HG03060 (cell line): ENCODE data around the gene CSNK1A1.
"Not testable (repeated sequence)": the region's sequence is repeated elsewhere in the genome, so short reads cannot be mapped to it uniquely, and the experiment has no call there.

Experiments
- ATAC-seq: cut with Tn5 transposase; IDR thresholded peaks from one replicate; pipeline ENCODE4 v1.9.1; 2021; ENCODE audit warnings: low read depth, moderate number of reproducible peaks; ENCODE audit not compliant: unreplicated experiment

The CSNK1A1 gene

DNA sequence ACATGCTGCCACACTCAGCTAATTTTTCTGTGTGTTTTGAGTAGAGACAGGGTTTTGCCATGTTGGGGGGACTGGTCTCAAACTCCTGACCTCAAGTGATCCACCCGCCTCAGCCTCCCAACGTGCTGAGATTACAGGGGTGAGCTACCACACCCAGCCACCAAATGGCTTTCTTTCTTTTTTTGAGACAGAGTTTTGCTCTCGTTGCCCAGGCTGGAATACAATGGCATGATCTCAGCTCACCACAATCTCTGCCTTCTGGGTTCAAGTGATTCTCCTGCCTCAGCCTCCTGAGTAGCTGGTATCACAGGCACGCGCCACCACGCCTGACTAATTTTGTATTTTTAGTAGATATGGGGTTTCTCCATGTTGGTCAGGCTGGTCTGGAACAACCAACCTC lies 15.5 kb downstream of the CSNK1A1 start:
- not testable (repeated sequence) for ATAC-seq

DNA sequence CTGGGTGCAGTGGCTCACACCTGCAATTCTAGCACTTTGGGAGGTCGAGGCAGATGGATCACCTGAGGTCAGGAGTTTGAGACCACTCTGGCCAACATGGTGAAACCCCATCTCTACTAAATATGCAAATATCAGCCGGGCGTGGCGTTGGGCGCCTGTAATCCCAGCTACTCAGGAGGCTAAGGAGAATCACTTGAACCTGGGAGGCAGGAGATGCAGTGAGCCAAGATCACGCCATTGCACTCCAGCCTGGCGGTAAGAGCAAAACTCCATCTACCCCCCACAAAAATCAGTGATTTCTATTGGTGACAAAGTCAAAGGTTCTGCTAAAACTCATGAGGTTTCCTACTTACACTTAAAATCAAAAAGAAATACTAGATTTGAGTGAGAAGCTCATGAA lies 18.8 kb downstream of the CSNK1A1 start:
- no peak for ATAC-seq

DNA sequence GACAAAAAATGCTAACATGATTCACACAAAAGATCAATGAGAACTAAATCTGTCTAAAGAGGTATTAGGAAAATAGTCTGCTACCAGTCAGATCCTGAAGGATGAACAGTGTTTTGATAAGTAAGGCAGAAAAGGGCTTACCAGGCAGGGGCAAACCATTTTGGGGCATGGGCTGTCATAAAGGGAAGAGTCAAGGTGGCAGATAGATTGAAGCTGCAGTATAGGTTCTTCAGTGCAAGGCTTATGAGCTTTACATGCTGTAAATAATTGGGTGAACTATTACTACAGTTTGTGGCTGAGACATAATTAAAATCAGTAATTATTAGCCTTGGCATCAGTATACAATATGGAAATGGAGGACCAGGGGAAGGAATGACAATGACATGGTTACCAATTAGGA lies 21.8 kb downstream of the CSNK1A1 start:
- ATAC-seq = no peak

DNA sequence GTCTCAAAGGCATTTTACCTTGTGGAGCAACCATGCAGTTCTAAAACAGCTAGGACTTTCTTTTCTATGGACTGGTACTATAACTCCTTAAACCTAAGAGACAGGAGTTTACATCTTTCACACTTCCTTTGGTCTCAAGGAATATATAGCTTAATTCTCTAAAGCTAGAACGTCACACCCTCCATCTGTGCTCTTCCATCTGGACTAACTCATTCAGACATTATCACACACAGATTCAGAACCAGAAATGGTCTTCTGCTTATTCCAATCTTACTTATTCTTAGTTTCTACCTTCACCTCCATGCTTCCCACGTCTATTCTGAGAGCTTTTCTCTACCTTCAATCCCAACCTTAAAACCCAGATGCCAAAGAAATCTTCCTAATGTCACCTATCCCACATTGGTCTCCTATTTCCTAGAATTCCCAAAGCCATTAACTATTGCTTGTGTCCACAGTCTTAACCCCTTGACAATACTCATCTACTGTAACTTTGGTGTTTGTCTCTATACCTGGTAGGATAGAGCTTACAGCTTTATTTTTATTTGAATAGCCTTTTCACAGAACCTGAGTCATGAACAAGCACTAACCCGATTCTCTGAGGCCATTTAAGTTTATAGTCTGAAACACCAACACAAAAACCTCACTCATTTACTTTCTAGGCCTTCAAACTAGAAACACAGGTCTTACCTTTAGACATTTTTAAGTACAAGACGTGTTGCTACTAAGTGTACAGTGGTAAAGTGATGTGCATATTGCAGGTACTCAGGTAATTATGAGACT lies 22.8 kb downstream of the CSNK1A1 start:
- no peak for ATAC-seq

DNA sequence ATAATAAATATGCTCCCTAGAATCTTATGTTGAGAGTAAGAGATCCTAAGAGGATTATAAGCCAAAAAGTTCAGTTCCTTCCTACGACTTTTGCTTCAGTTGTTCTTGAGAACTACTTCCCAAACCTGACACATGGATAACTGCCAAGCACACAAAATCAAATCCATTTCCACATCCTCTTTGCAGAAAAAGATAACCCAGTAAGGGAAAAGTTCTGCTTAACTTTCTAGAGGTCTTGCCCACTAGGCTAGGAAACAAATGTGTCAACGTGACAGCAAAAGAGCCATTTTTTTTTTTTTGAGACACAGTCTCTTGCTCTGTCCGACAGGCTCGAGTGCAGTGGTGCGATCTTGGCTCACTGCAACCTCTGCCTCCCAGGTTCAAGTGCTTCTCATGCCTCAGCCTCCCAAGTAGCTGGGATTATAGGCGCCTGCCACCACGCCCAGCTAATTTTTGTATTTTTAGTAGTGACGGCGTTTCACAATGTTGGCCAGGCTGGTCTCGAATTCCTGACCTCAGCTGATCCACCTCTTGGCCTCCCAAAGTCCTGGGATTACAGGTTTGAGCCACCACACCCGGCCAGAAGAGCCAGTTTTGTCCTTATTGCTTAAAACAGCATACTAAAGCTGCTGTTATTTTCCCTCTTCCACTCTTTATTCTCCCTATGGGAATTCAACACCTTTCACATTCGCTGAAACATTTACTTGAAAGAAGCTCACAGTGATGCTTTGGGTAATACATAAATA lies 24.2 kb downstream of the CSNK1A1 start:
- ATAC-seq = no peak

DNA sequence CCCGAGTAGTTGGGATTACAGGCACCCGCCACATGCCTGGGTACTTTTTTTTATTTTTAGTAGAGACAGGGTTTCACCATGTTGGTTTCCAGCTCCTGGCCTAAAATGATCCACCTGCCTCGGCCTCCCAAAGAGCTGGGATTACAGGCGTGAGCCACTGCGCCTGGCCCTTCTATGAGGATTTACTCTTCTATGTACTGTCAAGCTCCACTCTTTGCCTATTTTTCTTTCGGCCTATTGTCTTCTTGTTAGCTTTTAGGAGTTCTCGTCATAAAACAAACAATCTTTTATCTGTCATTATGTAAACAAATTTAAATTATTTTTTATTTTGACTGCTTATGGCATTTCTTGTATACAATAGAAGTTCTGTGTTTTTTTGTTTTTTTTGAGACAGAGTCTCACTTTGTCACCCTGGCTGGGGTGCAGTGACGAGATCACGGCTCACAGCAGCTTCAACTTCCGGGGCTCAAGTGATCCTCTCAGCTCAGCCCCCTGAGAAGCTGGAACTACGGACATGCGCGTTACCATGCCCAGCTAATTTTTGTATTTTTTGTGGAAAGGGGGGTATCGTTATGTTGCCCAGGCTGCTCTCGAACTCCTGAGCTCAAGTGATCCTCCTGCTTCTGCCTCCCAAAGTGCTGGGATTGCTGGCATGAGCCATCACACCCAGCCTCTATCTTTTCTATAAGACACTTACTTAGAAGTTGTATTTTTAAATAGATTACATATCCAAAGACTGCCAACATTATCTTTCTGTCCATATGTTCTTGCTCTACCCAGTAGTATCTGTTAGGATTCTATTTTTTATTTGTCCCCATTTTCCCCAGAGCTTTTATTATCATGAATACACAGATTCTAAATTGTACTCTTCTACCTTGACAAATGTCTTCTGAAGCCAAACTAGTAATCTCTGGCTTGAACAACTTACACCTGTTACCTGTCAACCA lies 29.2 kb downstream of the CSNK1A1 start:
- ATAC-seq = no peak

DNA sequence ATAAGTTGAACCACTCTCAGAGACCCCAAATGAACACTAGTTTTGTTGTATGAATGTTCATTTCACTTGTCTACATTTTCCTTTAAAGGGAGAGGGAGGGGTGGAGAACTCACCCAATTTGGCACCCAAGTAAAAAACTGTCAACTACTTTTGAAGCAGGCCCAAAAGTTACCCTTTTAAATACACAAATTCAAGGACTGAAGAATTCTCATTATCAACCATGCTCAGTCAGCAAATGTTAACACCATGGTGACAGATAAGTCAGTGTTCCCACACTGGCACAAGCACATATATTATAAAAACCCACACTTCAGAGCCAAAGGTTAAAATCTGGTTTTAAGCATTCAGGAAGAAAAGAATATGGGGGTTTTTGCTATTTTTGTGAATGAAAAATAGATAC lies 31.6 kb downstream of the CSNK1A1 start:
- no peak for ATAC-seq

DNA sequence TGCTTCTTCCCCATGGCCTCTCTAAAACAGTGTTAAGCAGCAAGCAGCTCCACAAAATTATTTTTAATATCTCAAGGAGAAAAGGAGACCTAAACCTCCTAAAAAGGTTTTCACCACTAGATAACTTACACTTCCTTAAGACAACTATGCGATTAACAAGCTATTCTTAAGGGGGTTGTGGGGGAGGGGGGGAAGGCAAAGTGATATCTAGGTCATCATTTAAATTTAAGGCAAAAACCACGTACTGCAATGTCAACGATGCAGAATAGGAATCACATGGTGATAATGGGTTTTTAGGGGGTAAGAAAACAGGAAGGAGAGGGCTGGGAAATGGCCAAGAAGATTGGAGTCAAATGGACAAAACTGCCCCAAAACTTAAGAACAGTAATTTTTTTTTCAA lies 32.6 kb downstream of the CSNK1A1 start:
- no peak for ATAC-seq

DNA sequence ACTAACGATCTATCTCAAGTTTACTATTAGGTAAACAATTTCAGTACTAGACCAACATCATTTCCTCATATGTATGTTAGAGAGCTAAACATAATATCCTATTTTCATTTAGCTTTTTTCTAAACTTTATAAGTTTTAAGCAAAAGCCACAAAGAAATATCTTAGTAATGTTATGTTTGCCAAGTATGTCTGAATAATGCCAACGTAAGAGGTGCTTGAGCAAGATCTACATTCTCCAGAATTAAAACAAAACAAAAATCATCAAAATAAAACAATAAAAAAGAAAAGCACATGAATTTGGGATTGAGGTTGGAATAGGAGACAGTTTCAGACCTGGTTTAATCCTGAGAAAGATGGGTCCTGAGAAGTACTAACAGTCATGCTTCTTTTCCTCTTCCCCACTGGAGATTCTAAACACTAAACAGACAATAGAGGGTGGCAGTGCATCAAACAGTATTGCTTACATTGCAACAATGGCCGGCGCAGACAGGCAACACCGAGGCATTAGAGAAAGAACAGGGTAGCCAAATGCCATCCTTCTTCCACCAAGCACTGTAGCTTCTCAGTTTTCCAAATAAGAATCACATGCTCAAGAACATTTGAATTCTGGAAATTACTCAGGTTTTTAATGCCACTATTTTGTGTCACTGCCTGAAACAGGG lies 33.6 kb downstream of the CSNK1A1 start:
- no peak for ATAC-seq

DNA sequence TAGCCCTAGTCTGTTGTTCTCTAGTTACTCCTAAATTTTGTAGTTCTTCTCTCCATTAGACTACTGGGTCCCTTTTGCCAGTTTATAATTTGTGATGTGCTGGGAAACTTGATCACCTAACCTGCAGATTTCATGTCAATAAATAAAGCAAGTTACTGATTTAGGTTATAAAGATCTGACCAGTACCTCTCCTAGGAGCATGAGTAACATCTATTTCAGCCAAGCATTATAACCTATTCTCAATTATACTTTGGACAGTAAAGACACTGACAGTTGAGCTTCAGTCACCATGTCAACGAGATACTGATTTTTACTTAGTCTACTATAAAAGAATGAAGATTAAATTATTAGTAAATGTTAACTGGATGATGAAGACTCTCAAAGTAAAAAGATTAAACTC lies 36.7 kb downstream of the CSNK1A1 start:
- no peak for ATAC-seq

DNA sequence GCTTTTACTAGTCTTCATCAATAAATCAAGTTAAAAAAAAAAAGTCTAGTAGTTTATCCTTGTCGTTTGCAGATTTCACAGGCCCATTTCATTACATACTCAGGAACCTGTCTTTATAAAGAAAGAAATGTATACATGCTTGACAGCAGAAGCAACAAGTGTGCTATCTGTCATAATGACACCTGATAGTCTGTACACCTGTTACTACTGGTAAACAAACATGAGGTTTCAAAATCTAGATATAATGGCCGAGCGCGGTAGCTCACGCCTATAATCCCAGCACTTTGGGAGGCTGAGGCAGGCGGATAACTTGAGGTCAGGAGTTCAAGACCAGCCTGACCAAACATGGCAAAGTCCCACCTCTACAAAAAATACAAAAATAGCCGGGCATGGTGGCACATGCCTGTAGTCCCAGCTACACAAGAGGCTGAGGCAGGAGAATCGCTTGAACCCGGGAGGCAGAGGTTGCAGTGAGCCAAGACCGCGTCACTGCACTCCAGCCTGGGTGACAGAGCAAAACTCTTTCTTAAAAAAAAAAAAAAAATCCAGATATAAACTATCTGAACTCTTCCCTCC lies 37.8 kb downstream of the CSNK1A1 start:
- not testable (repeated sequence) for ATAC-seq

DNA sequence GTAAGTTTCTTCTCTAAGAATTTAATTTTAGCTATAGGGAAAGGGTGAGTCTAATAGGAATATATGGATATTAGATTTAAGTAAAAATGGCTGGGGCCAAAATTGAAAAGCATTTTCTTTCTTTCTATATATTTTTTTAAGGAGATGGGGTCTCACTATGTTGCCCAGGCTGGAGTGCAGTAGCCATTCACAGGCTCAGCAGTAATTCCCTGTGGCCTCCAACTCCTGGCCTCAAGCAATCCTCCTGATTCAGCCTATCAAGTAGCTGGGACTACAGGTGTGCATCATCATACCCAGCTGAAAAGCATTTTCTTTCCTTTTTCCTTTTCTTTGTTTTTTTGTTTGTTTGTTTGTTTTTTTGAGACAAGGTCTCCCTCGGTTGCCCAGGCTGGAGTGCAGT lies 41.1 kb downstream of the CSNK1A1 start:
- no peak for ATAC-seq

DNA sequence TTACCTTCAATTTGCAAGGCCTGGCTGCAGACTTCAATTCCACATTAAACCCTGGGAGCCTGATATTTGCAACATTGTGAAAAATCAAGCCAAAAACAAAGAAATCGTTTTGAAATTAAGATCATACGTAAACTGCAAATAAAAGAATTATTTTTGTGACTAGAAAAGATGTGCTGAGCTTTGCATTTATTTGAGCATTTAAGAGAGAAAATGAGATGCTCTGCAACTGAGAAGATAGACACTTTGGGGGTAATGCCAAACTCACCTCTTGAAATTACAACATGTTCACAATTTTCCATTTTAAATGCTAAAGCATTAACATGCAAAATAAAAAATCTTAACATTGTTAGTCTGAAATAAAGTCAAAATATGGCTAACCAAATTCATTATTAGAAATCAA lies 46.6 kb downstream of the CSNK1A1 start:
- no peak for ATAC-seq

DNA sequence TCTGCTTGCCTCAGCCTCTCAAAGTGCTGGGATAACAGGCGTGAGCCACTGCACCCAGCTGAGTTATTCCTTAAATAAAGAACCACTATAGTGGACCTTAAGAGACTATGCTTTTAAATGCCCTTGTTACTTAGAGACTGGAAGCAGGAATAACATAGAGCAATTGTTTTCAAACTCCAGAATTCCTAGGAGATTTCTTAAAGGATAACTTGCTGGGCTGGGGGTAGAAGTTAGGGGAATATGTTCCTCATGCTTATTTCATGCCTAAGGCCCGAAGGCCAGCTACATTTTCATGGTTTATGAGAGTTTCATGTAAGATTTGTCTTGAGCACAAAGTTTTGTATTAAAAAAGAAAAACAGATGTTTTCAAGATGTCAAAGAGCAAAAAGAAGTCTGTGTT lies 48.2 kb downstream of the CSNK1A1 start:
- ATAC-seq = no peak

DNA sequence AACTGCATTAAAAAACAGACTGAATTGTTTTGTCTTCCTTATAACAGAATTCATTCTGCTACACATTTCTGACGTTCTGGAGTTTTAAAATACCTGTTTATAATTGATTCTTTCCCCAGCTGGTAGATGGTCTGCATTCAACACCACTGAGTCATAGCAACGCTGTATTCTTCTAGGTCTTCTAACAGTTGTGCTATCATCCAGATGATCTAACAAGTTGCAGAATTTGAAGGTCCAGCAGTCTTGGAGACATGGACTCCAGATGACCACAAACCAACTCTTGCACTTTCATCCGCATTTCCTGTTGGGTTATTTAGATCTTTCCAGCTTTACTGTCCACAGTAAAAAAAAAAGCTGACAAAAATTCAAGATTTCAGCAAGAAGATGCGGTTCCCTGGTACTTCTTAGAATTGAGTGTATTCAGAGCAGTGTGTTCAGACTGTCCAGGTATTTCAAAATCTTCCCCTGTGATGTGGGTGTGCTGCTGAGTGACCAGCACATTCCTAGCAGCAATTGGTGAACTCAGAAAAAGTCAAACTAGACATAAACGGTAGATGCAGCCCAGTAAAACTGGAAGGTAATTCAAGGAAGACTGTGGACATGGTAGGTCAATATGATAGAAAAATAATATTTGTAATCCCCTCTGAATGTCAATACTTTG lies 50.2 kb downstream of the CSNK1A1 start:
- ATAC-seq = no peak

DNA sequence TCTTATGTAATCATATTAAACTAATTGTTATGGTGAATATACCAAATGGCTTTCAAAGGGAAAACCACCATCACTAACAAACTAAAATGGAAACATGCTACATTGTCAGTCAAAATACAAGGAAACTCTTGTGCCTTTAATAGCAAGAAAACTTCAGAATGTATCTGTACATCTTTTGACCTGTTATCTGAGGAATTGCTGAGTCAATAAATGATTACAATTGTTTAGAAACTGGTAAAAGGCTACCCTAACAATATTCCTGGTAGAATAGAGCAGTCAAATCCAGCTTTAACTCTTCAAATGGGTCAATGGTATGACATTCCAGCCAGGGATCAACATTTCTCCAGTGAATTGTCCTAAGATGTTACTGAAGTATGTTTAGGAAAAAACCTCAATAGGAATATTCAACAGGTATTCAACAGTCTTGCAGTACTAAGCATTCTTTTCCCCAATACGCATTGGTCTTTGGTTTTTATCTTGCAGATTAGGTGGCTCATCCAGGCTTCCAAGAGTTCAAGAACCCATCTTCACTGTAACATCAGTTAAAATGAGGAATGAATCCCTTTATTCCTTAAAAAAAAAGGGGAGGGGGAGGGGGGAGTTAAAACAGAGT lies 52.4 kb downstream of the CSNK1A1 start:
- ATAC-seq = no peak

DNA sequence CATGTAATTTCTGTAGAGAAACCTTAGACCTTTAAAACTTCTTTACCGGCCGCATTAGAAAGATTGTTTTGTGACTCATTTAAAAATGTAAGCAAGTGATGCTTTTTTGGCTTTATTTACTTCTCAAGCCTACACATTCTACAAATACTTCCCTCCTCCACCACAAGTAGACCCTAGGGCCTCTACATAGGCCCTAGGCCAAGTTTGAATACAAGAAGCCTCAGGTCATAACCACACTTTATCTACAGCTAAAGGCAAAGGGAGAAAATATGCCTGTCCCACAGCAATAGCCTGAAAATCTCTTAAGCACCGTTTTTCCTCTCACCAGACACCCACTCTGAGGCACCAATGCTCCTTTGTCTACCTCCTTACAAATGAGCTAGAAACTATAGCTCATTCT lies 53.9 kb downstream of the CSNK1A1 start:
- no peak for ATAC-seq

DNA sequence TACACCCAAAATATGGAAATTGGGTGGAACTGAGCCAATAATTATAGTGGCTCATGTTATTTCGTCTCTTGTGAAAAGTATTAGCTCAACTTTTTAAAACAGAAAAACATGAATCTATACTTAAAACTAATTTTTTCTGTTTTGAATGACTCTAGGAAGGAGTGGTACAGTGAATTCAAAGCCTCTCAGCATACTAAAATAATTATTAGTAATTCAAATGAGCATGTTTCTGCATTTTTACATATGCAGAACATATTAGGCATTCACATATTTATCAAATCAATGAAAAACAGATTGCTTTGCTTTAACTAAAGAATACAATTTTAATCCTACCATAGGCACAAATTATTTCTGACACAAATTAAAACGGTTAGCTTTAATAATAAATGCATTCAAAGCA lies 54.3 kb downstream of the CSNK1A1 start:
- no peak for ATAC-seq

DNA sequence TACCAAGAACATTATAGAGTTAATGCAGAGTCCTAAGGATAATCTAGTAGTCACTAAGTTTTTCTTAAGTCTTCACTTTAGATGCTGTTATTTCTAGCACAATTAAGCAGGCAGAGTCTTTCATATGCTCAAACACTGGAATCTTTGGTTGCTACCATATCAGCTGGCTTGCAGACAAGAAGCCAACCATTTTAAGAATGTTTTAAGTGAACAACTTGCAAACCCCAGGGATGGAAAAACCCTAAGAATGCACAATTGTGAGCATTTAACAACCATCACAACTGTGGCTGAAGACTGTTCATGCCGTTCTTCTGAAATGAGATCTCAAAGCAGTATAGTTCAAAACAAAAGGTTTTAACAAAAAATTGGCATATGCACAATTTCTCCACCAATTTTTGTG lies 55.1 kb downstream of the CSNK1A1 start:
- ATAC-seq = no peak
